H1 (cell line): ENCODE measurements around the gene MBNL2.

Source experiments
- EP300 ChIP-seq, 2 experiments: IDR thresholded peaks; 1 replicate in 1 of 2; 2 replicates in 1 of 2; pipeline ENCODE4 v1.6.1; 2011 to 2012; ENCODE audit warnings: low read depth in 2 of 2, low read length in 2 of 2, mild to moderate bottlenecking in 2 of 2, borderline replicate concordance in 1 of 2, inconsistent platforms in 1 of 2, moderate library complexity in 1 of 2
- EZH2 ChIP-seq: fragments of 200-600 bp; sonication (generic); IDR thresholded peaks from 2 replicates; pipeline ENCODE4 v1.7.1; 2012; ENCODE audit warnings: low read depth, mild to moderate bottlenecking, moderate library complexity, low read length, inconsistent platforms; ENCODE audit not compliant: severe bottlenecking
- POLR2A ChIP-seq, 2 experiments: IDR thresholded peaks; 1 replicate in 1 of 2; 2 replicates in 1 of 2; pipeline ENCODE4 v1.6.1; 2011; ENCODE audit warnings: low read depth in 2 of 2, low read length in 2 of 2, mild to moderate bottlenecking in 2 of 2; ENCODE audit errors: control extremely low read depth in 1 of 2
- RAD21 ChIP-seq, 2 experiments: IDR thresholded peaks in 1 of 2; conservative IDR thresholded peaks in 1 of 2; 2 replicates each; pipeline ENCODE4 v1.6.1; 2011; ENCODE audit warnings: low read depth in 2 of 2, low read length in 2 of 2, improper control_type of control experiment in 1 of 2, inconsistent platforms in 1 of 2, mild to moderate bottlenecking in 1 of 2, moderate library complexity in 1 of 2
- TF ChIP-seq, protein P1 (sequence below), 3 experiments: IDR thresholded peaks; 1 replicate in 2 of 3; 2 replicates in 1 of 3; pipeline versions ENCODE4 v1.5.1 to v1.6.1; 2011; ENCODE audit warnings: low read length in 3 of 3, mild to moderate bottlenecking in 3 of 3, inconsistent platforms in 2 of 3, low read depth in 1 of 3, moderate library complexity in 1 of 3; ENCODE audit not compliant: insufficient read depth in 1 of 3; ENCODE audit errors: control extremely low read depth in 1 of 3
- TF ChIP-seq, protein P2 (sequence below): IDR thresholded peaks from 2 replicates; pipeline ENCODE4 v1.6.1; 2012; ENCODE audit warnings: inconsistent platforms

DNA sequence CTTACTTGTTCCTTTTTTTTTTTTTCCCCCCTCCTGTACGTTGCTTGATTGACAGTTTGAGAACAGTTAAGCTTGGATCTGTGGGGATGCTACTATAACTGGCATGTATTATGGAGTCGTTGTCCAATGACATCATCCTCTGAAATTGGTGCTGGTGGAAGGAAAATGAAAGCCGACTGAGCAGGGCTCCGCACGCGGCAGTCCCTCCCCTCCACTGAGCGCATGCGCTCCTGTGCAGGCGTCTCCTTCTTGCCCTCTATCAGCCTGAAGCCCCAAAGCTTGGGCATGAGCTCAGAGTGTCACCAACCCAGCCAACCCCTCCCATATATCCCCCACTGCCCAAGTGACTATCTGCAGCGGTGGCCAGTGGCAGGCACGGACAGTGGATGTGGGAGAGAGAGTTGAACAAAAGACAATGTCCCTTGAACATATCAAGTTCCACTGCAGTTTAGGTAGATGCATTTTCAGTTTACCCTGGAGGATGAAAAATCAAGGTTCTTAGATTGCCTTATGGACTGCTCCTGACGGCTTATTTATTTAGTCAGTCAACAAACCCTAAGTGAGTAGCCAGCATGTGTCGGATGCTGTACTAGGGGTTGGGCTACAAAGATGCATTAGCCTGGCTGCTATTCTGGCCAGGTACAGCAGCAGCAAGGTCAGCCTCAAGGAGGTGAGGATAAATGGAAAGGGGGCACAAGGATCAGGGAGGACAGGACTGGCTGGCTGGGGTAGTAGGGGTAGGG, 20.8 kb downstream of the MBNL2 start:
- TF ChIP-seq EP300 (IDR thresholded peaks at IDR 0.05; ENCODE audit: borderline replicate concordance in 1 of 2, low read depth in 2 of 2, low read length in 2 of 2) (no peak), RAD21 (IDR thresholded peaks at IDR 0.05 in 1 of 2, conservative IDR thresholded peaks at IDR 0.05 in 1 of 2; ENCODE audit: low read depth in 2 of 2, low read length in 2 of 2) (no peak), POLR2A (IDR thresholded peaks at IDR 0.05; ENCODE audit: control extremely low read depth in 1 of 2, low read depth in 2 of 2, low read length in 2 of 2) (no peak), EZH2 (no peak)
- TF ChIP-seq, protein P1, sequence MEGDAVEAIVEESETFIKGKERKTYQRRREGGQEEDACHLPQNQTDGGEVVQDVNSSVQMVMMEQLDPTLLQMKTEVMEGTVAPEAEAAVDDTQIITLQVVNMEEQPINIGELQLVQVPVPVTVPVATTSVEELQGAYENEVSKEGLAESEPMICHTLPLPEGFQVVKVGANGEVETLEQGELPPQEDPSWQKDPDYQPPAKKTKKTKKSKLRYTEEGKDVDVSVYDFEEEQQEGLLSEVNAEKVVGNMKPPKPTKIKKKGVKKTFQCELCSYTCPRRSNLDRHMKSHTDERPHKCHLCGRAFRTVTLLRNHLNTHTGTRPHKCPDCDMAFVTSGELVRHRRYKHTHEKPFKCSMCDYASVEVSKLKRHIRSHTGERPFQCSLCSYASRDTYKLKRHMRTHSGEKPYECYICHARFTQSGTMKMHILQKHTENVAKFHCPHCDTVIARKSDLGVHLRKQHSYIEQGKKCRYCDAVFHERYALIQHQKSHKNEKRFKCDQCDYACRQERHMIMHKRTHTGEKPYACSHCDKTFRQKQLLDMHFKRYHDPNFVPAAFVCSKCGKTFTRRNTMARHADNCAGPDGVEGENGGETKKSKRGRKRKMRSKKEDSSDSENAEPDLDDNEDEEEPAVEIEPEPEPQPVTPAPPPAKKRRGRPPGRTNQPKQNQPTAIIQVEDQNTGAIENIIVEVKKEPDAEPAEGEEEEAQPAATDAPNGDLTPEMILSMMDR (IDR thresholded peaks at IDR 0.05; ENCODE audit: control extremely low read depth in 1 of 3, insufficient read depth in 1 of 3, low read depth in 1 of 3, low read length in 3 of 3) = no peak
- TF ChIP-seq, protein P2, sequence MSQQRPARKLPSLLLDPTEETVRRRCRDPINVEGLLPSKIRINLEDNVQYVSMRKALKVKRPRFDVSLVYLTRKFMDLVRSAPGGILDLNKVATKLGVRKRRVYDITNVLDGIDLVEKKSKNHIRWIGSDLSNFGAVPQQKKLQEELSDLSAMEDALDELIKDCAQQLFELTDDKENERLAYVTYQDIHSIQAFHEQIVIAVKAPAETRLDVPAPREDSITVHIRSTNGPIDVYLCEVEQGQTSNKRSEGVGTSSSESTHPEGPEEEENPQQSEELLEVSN = no peak
